Measurements from ENCODE around the gene VSIG4. TPM values are rescaled to one million over a fixed set of nuclear protein-coding genes. Genes with fewer than 3 reads are reported as not detected.

Gene VSIG4
- total and polyA plus RNA-seq, 10 of the 15 experiments (the other 5 are each of a cell fraction or from before 2014, with no cell fraction given), result 0.05 to 0.36 TPM; not detected in 8

DNA sequence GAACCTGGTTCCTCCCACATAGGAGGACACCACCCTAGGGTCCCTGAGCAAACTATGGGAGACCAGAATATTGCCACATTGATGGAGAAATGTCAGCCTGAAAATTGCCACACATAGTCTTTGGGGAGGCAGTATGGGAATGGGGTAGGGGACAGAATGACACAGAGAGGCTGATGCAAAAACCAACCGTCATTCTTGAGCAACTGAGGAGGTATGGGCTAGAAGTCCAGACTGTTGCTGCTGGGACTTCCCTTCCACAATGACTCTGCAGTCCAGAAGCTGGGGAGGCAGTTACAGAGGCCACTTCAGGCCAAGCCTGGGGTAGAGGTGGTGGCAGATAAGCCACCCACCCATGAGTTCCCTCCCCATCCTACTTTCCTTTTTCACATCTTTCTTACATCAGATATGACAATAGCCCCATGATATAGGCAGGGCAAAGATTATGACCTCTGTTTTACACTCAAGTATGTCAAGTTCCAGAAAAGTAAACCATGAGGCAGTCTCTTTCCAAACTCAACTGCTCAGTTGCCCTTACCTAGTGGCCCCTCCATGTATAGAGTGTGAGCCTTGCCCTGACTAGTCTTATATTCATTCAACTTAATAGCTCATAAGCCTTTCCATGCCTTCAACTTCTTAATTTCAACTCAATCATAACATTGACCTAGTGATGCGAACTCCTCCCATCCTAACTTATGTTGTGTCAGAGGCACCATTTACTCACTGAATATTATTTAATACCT, 41.7 kb downstream of the VSIG4 start:
- no peak overlapping the region for H3K4me3 ChIP-seq
- H3K9ac ChIP-seq (ENCODE audit: control insufficient read depth, insufficient read depth, low read length), result no peak overlapping the region
- no peak overlapping the region for H3K27ac ChIP-seq (ENCODE audit: control insufficient read depth, insufficient read depth)
- no peaks in the 10 kb centered on the region for H3K9me3 ChIP-seq (replicated peaks; ENCODE audit: control insufficient read depth, insufficient read depth, low read length)
- TF ChIP-seq EED (IDR thresholded peaks at IDR 0.05; ENCODE audit: low read depth), result no peak
- TF ChIP-seq, protein P1, sequence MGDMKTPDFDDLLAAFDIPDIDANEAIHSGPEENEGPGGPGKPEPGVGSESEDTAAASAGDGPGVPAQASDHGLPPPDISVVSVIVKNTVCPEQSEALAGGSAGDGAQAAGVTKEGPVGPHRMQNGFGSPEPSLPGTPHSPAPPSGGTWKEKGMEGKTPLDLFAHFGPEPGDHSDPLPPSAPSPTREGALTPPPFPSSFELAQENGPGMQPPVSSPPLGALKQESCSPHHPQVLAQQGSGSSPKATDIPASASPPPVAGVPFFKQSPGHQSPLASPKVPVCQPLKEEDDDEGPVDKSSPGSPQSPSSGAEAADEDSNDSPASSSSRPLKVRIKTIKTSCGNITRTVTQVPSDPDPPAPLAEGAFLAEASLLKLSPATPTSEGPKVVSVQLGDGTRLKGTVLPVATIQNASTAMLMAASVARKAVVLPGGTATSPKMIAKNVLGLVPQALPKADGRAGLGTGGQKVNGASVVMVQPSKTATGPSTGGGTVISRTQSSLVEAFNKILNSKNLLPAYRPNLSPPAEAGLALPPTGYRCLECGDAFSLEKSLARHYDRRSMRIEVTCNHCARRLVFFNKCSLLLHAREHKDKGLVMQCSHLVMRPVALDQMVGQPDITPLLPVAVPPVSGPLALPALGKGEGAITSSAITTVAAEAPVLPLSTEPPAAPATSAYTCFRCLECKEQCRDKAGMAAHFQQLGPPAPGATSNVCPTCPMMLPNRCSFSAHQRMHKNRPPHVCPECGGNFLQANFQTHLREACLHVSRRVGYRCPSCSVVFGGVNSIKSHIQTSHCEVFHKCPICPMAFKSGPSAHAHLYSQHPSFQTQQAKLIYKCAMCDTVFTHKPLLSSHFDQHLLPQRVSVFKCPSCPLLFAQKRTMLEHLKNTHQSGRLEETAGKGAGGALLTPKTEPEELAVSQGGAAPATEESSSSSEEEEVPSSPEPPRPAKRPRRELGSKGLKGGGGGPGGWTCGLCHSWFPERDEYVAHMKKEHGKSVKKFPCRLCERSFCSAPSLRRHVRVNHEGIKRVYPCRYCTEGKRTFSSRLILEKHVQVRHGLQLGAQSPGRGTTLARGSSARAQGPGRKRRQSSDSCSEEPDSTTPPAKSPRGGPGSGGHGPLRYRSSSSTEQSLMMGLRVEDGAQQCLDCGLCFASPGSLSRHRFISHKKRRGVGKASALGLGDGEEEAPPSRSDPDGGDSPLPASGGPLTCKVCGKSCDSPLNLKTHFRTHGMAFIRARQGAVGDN (IDR thresholded peaks at IDR 0.05), result no peak
- no peak for TF ChIP-seq IKZF1 (conservative IDR thresholded peaks at IDR 0.05)
- no peak for TF ChIP-seq ASH2L (IDR thresholded peaks at IDR 0.05; ENCODE audit: borderline replicate concordance, low read depth)
- ChIA-PET POLR2A (interaction anchor here (1.0 kb wide), 1 partner anchor 17 kb away, joined by 4 read pairs; no protein-coding TSS in a partner anchor), SMC1A (ENCODE audit: uncharacterized antibody, unreplicated experiment) (interaction anchor here (0.7 to 1.6 kb wide), 6 partner anchors 14 to 326 kb away, joined by 3 to 5 read pairs (median 3); no protein-coding TSS in a partner anchor), RAD21 (ENCODE audit: unreplicated experiment) (interaction anchor here (0.6 to 3.7 kb wide), 2 partner anchors 19 to 165 kb away, joined by 3 to 14 read pairs; no protein-coding TSS in a partner anchor), CTCF (interaction anchor here (1.2 kb wide), 1 partner anchor 16 kb away, joined by 3 read pairs; no protein-coding TSS in a partner anchor)
- H3K27me3 ChIP-seq (replicated peaks in 1 of 2; ENCODE audit: control insufficient read depth in 2 of 2, insufficient read depth in 2 of 2, low read length in 1 of 2), result no peaks in the 10 kb centered on the region
- peaks cover 4% of the 10 kb centered on the region for H3K4me1 ChIP-seq (ENCODE audit: control insufficient read depth, insufficient read depth, low read length)
- WGBS (ENCODE audit: insufficient coverage, insufficient replicate concordance, low lambda C conversion rate, missing lambda C conversion rate), result 41% methylated on average over 2 of the region's 2 CpGs
- H3K36me3 ChIP-seq (ENCODE audit: control insufficient read depth in 2 of 2, insufficient read depth in 2 of 2, low read length in 1 of 2), result no peaks in the 10 kb centered on the region
- no peaks in the 10 kb centered on the region for H3K79me2 ChIP-seq (ENCODE audit: control insufficient read depth, insufficient read depth, low read length)
- BruUV-seq (replicated peaks), result no TSS peak
- no peak overlapping the region for H2AFZ ChIP-seq (ENCODE audit: control insufficient read depth, low read depth, low read length)
- H3K4me2 ChIP-seq (ENCODE audit: control insufficient read depth, insufficient read depth), result no peak overlapping the region
- no peak for ATAC-seq
- in situ Hi-C loops (cut with MboI) (no loop called here), intact Hi-C loops (cut with micrococcal nuclease; ENCODE audit: unreplicated experiment) (no loop called here)
- no peak for DNase-seq (ENCODE audit: low read depth, low spot score)
- FAIRE-seq, result no peak
- no peaks in the 10 kb centered on the region for H4K20me1 ChIP-seq (ENCODE audit: control insufficient read depth, insufficient read depth)

Measured in GM12878 (cell line).